GM23248 (cell line): ENCODE measurements around the gene LGR6.

Experiments used
- EZH2 ChIP-seq: fragments of 200-600 bp; sonication (generic); IDR thresholded peaks from 2 replicates; pipeline ENCODE4 v1.6.1; 2018; ENCODE audit warnings: antibody characterized with exemption, mild to moderate bottlenecking; ENCODE audit not compliant: insufficient read depth, poor library complexity, severe bottlenecking
- EZH2phosphoT487 ChIP-seq: fragments of 200-600 bp; sonication (generic); IDR thresholded peaks from 2 replicates; pipeline ENCODE4 v1.6.1; 2018; ENCODE audit warnings: antibody characterized with exemption, moderate library complexity, mild to moderate bottlenecking, low read depth; ENCODE audit not compliant: insufficient read depth

GRCh38 chr1:202311875-202312635 lies 118.5 kb downstream of the LGR6 start:
- no peak for TF ChIP-seq EZH2phosphoT487
- no peak for TF ChIP-seq EZH2
